Activated CD4-positive, alpha-beta T cell treated with anti-CD3 and anti-CD28 coated beads for 1 hour (primary cell): Measurements from ENCODE around the gene AMDHD1.

Experiments
- DNase-seq: peaks from one replicate; pipeline ENCODE4 v3.0.0-alpha.2; 2020

Gene AMDHD1

DNA sequence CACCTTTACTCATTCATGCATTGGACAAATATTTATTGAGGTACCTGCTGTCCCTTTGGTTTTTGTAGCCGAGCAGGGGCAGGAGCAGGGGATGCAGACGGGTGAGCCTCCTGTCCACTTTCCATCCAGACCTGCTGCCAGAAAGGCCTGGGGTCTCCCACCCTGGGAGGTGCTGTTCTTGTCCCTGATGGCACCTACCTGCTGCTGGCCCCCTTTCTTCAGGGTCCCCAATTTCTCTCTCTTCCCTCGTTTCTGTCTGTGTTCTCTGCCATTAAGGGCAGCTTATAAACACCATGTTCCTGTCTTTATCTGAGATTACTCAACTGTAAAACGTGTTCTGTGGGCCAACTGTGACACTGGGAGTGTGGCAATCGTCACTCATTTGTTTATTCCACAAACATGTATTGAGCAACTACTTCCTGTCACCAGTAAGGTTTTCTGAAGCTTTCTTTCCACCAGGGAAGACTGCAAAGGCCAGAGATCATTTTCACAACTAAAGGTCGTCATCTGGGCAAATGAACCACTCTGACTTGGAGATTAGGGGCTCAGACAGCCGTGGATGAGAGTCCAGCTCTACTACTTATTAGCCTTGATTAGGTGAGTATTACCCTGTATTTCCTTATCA, 53.0 kb downstream of the AMDHD1 start, which contains the start of gene HAL:
Gene HAL, minus strand, starts transcription at position 311 of the 625 bp plus-strand sequence. CDS start 434 bp downstream, outside the sequence.
- DNase-seq: no peak

DNA sequence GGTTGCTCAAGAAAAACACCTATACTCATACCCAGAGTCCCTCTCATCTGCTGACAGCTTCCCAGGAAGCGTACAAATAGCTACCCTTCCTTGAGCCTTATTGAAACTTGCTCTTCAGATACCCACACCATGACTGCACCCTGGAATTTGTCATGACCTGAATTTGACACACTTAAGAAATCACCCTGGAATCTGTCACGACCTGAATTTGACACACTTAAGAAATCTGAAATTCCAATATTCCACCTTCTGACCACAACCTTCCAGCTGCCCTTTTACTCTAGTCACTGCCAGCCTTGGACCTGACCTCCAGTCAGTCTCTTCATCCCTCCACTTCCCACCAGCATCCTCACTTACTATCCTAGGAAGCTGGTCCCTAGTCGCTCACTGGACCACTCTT, 54.1 kb downstream of the AMDHD1 start:
- DNase-seq: no peak

DNA sequence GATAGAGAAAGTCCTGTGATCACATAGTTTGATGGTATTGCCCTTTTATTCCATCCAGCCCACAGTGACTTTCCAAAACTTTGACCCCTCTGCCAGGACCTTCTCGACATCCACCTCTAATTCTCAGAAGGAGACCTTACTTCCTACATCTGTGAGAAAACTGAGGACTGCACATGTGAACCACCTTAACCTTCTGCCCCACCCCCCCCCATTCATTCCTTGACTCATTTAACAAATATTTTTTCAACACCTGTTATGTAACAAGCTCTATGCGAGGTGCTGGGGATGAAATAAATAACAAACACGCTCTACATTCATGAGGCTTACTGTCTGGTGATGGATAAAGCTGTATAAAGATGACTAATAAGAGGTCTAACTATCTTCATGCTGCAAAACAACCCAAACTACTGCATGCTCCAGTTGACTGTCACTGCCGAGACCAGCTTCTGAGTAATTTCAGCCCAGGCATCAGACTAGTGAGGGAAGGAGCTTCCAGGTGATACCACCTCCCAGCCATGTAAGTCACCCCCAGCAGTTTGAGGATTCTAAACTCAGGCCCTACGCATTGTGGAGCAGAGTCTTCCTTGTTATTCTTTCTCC, 54.9 kb downstream of the AMDHD1 start:
- no peak for DNase-seq

DNA sequence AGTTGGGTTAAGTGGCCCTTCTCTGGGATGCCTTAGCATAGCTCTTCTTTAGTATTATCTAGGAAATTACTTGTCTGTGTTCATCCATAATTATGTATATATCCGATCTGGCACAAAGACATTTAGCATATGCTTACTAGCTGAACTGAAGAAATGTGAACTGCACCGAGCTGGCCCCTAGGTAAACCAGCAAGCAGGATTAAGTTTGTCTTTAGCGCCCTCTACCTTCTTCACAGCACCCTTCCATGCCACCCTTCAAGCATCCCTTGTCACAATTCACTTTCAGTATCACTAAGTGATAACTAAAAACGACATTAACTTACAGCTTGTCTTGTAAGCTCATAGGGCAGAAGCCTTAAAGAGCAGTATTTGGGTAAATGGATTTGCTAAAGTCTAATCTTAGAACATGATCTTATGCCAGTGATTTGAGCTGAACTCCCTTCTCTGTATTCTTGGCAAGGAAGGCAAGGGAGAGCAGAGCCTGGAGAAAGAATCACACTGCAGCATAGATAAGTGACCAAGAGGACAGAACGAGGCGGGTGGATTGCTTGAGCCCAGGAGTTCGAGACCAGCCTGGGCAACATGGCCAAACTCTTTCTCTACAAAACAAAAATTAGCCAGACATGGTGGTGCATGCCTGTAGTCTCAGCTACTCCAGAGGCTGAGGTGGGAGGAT, 55.6 kb downstream of the AMDHD1 start:
- DNase-seq: peak; percentile 12

DNA sequence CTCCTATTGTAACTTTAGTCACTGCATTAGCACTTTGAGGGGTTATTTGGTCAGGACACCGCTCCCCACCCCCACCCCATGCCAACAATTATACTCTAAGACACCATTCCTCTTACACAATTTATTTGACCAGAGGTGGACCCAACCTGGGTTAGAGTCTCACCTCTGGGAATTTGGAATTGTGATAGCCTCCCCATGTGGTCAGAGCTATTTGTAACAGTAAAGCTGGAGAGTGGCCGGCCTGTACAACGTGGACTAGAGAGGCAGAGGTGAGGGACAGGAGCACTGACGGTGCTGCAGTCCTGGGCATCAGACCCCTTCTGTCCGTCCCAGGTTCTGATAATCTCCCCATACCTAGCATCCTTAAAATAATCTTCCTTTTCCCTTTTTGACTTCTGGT, 56.4 kb downstream of the AMDHD1 start:
- DNase-seq: no peak

DNA sequence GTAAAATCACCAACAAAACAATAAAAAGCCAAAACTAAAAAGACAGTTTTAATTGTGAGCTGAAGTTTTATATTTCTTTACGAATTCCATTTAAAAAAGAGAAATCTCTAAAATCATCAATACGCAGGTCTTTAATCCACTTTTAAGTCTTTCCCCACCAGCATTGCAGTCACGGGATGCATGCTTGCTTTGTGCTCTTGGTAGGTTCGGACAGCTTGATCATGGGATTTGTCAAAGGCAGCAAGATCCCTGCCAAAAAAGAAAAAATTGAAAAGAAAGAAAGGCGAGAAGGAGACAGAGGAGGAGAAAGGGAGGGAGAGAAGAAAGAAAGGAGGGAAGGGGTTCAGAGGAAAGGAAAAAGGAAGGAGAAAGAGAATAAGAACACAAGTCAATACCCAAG, 57.7 kb downstream of the AMDHD1 start:
- no peak for DNase-seq

DNA sequence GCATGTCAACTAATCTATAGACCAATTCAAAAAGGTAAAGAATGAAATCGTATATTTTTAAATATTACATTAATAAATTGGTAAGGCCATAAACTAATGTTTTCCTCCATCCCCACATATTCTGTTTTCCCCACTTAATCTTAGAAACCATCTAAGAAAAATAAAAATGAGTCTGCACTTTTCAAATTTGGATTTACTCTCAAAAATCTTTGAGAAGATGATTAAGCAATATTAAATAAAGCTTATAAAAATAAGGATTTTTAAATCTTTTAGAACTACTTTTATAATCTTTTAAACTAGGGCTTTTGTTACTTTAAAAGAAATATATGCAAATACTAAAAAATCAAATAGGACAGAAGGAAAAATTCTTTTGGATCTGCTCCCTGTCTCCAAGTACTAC, 63.6 kb downstream of the AMDHD1 start:
- DNase-seq: no peak

DNA sequence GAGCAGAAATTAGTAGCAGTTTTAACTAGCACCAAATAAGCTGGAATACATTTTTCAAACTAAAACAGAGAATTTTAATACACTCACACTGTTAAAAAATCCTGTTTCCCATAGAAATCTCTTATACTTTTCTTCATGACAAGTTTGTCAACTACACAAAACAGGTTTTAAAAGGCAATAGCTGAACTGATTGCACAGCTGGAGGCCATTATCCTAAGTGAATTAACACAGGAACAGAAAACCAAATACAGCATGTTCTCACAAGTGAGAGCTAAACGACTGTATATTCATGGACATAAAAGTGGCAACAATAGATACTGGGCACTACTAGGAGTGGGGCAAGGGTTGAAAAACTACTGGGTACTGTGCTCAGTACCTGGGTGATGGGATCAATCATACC, 64.6 kb downstream of the AMDHD1 start:
- DNase-seq: no peak

DNA sequence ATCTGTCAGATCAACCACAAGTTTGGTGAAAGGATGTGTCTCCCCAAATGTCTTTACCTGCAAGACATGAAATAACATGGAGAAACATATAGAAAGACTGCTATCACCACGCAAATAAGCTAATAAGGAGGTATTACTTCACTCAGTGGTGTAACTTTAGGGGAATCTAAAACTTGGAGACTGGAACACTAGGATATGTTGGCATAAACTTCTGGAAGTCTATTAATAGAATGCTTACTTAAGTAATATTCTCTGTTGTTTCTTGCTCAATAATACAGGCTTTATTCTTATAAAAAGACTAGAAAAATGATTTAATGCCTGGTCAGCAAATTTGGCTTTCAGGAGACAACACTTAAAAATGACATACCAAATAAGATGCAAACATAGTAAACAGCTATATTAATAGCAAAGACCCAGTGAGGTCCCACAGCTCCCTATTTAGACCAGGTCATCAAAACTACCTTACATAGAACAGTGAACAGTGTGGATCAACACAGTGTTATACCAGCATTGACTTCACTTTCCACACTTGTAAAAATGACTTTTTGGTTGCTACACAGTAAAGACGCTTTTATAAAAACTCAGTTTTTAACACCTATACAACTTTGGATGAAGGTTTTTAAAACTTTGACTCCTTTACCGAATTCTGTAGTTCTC, 71.9 kb downstream of the AMDHD1 start:
- no peak for DNase-seq

DNA sequence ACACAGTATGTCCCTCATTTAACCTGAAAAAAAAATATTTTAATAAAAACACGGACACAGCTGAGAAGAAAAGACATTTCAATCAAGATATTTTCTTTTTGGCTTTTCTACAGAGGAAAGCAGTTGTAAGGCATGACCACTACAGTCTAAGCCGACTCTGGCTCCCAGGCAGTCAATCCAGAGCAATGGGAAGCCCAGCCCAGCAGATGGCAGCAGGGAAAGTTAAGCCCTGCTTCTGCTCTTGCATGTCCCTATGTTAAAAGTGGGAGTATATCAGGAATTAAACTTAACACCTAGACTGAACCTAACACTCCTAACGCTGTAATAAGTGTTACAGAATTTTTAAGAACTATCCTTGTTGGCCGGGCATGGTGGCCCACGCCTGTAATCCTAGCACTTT, 72.5 kb downstream of the AMDHD1 start:
- DNase-seq: no peak
